OCI-LY3 (cell line): ENCODE data around the gene DGKB.

Experiments
- EZH2phosphoT487 ChIP-seq: fragments of 200-600 bp; shearing (Covaris generic); IDR thresholded peaks from 2 replicates; pipeline ENCODE4 v1.6.1; 2018; ENCODE audit warnings: antibody characterized with exemption, mixed run types, low read depth
- TF ChIP-seq, protein P1 (sequence below): fragments of 200-600, 300-600 bp; sonication (generic); IDR thresholded peaks from 2 replicates; pipeline ENCODE4 v1.5.1; 2014; ENCODE audit warnings: antibody characterized with exemption, low read length, low read depth

DNA sequence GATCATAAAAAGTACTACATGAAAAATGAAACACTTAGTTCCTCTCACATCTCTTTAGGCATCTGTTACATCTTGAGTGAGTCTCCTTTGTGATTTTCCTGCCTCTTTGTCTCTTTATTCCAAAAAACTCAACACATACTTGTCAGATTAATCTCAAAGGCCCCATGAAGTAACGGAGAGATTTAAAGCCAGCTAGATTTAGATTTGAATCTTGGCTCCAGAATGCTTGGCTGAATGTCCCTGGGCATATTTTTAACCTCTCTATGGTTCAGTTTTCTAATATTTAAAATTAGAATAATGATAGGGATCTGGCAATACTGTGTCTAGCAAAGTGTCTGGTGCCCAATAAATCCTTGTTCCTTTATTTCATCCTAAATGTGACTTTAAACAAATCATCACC, 140.0 kb downstream of the DGKB start:
- TF ChIP-seq, protein P1, sequence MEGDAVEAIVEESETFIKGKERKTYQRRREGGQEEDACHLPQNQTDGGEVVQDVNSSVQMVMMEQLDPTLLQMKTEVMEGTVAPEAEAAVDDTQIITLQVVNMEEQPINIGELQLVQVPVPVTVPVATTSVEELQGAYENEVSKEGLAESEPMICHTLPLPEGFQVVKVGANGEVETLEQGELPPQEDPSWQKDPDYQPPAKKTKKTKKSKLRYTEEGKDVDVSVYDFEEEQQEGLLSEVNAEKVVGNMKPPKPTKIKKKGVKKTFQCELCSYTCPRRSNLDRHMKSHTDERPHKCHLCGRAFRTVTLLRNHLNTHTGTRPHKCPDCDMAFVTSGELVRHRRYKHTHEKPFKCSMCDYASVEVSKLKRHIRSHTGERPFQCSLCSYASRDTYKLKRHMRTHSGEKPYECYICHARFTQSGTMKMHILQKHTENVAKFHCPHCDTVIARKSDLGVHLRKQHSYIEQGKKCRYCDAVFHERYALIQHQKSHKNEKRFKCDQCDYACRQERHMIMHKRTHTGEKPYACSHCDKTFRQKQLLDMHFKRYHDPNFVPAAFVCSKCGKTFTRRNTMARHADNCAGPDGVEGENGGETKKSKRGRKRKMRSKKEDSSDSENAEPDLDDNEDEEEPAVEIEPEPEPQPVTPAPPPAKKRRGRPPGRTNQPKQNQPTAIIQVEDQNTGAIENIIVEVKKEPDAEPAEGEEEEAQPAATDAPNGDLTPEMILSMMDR, result no peak
- TF ChIP-seq EZH2phosphoT487, result no peak
